ENCODE data around the gene SLC12A2.

- TF ChIP-seq CTCF (IDR thresholded peaks at IDR 0.05 in 2 of 3, conservative IDR thresholded peaks at IDR 0.05 in 1 of 3; ENCODE audit: insufficient read depth in 2 of 3, low read depth in 1 of 3, low read length in 3 of 3) (no peak), RAD21 (CRISPR knock-in tag; conservative IDR thresholded peaks at IDR 0.05 in 1 of 2, IDR thresholded peaks at IDR 0.05 in 1 of 2) (no peak), RAD51 (IDR thresholded peaks at IDR 0.05; ENCODE audit: borderline replicate concordance, low read depth) (no peak)
Observed at GRCh38 chr5:128097781-128098180, 14.2 kb downstream of the SLC12A2 start.
